ENCODE data around the gene MAGEA2. TPM values are rescaled to one million over a fixed set of nuclear protein-coding genes. Genes with fewer than 3 reads are reported as not detected.

The MAGEA2 gene
- total and polyA plus RNA-seq, 12 donors = not detected

Other genes with a start within 250 kb of the MAGEA2 start
- gene GABRQ, start 115.9 kb downstream of the MAGEA2 start, total RNA-seq = 1 to 10 TPM in 1 of 9 donors, under 1 TPM in 4, not detected in 4; 0.11 to 3.3 (median 0.51) TPM
- gene GABRQ, start 115.9 kb downstream of the MAGEA2 start, polyA plus RNA-seq = 1 to 10 TPM in 1 of 3 donors, under 1 TPM in 2; 0.57 to 4.1 (median 0.97) TPM
- gene MAGEA3, start 55.0 kb downstream of the MAGEA2 start, total RNA-seq = under 1 TPM in 2 of 9 donors, not detected in 7; 0.29 to 0.57 TPM
- not detected for gene MAGEA3, start 55.0 kb downstream of the MAGEA2 start, polyA plus RNA-seq
- not detected for gene CSAG2, start 44.6 kb downstream of the MAGEA2 start, total RNA-seq
- gene CSAG2, start 44.6 kb downstream of the MAGEA2 start, polyA plus RNA-seq = not detected
- not detected for gene MAGEA2B, start 39.2 kb downstream of the MAGEA2 start, total RNA-seq
- not detected for gene MAGEA2B, start 39.2 kb downstream of the MAGEA2 start, polyA plus RNA-seq
- not detected for gene CSAG1, start 20.1 kb downstream of the MAGEA2 start, total RNA-seq
- gene CSAG1, start 20.1 kb downstream of the MAGEA2 start, polyA plus RNA-seq = not detected
- not detected for gene MAGEA12, start 20.1 kb downstream of the MAGEA2 start, total RNA-seq
- not detected for gene MAGEA12, start 20.1 kb downstream of the MAGEA2 start, polyA plus RNA-seq
- not detected for gene CSAG3, start 5.4 kb upstream of the MAGEA2 start, total RNA-seq
- not detected for gene CSAG3, start 5.4 kb upstream of the MAGEA2 start, polyA plus RNA-seq
- gene MAGEA6, start 15.8 kb upstream of the MAGEA2 start, total RNA-seq = under 1 TPM in 1 of 9 donors, not detected in 8; 0.31 TPM
- gene MAGEA6, start 15.8 kb upstream of the MAGEA2 start, polyA plus RNA-seq = not detected
- gene CETN2, start 76.9 kb upstream of the MAGEA2 start, total RNA-seq = 10 to 100 TPM; 26.8 to 89.9 (median 34.0) TPM
- 100 to 1,000 TPM in 1 of 3 donors, 10 to 100 TPM in 2; 33.2 to 170 (median 56.2) TPM for gene CETN2, start 76.9 kb upstream of the MAGEA2 start, polyA plus RNA-seq
- 100 to 1,000 TPM in 2 of 9 donors, 10 to 100 TPM in 7; 12.9 to 215 (median 25.0) TPM for gene NSDHL, start 77.2 kb upstream of the MAGEA2 start, total RNA-seq
- gene NSDHL, start 77.2 kb upstream of the MAGEA2 start, polyA plus RNA-seq = 100 to 1,000 TPM in 1 of 3 donors, 10 to 100 TPM in 1, 1 to 10 TPM in 1; 7.1 to 228 (median 21.8) TPM
- 100 to 1,000 TPM in 1 of 9 donors, 10 to 100 TPM in 3, 1 to 10 TPM in 5; 1.4 to 303 (median 10.0) TPM for gene ZNF185, start 144.2 kb upstream of the MAGEA2 start, total RNA-seq
- gene ZNF185, start 144.2 kb upstream of the MAGEA2 start, polyA plus RNA-seq = 100 to 1,000 TPM in 1 of 3 donors, 1 to 10 TPM in 2; 4.3 to 165 (median 4.8) TPM
- gene PNMA5, start 240.3 kb upstream of the MAGEA2 start, total RNA-seq = not detected
- under 1 TPM in 2 of 3 donors, not detected in 1; 0.07 to 0.16 TPM for gene PNMA5, start 240.3 kb upstream of the MAGEA2 start, polyA plus RNA-seq